KOPT-K1 (cell line): Measurements from ENCODE around the gene ZNF488.

Experiments
- H3K27ac ChIP-seq: fragments of 200-600 bp; sonication (generic); 2 replicates; pipeline ENCODE4 v1.5.1; 2016; ENCODE audit warnings: antibody characterized with exemption, mild to moderate bottlenecking, low read depth, low read length; ENCODE audit not compliant: poor library complexity, severe bottlenecking
- H3K36me3 ChIP-seq: fragments of 200-600 bp; sonication (generic); 2 replicates; pipeline ENCODE4 v1.5.1; 2017; ENCODE audit warnings: antibody characterized with exemption, mild to moderate bottlenecking, low read length, moderate library complexity; ENCODE audit not compliant: insufficient read depth
- H3K9me3 ChIP-seq: fragments of 200-600 bp; sonication (generic); 2 replicates; pipeline ENCODE4 v1.5.1; 2017; ENCODE audit warnings: antibody characterized with exemption, low read length, mild to moderate bottlenecking; ENCODE audit not compliant: insufficient read depth, poor library complexity, severe bottlenecking

Gene ZNF488

DNA sequence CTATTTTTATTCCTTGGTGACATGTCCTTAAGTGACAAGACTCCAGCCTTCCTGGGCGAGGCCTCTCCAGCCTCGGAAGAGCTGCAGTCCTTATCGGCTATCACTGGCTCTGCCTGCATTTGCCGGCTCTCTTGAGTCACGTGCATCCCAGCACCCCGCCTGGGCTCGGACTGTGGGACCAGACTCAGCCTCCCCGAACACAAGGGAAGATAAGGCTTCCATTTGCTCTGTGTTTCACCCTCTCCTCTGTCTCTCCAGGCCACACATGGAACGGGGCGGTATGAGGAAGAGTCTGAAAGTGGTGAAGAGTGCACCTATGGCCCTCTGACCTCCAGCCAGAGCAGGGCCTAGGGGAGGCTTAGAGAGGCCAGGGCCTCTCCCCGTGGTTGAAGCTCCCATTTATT is 57.2 kb downstream of the ZNF488 start:
- Histone ChIP-seq H3K27ac (no peak overlapping the region), H3K9me3 (no peaks in the 10 kb centered on the region)

DNA sequence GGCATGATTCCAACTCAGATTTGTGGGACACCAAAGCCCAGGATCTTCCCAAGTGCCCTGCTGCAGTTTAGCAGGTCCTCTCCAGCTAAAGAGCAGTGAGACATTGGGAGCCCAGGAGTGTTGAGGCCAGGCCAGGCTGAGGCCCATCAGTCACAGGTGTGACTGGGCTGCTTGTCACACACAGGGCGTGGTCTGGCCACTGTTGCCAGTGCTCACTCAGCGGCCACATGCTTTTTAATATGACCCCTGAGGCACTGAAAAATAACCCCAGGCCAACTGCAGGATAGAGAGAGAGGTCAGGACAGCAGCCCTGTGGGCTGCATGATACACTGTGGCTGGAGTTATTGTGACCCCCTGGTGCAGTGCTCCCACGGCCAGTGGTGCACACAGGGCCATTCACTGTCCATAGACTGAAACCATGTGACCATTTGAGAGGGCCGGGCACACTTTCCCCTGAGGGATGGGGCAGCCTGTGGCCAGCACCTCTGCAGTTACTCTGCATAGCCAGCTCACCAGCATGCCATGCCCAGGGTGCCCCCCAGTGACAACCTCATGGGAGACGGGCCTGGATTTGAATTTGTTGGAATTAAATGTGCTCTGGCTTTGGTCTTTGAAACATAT is 57.7 kb downstream of the ZNF488 start:
- Histone ChIP-seq H3K36me3 (no peaks in the 10 kb centered on the region), H3K9me3 (no peaks in the 10 kb centered on the region), H3K27ac (no peak overlapping the region)

More for the DNA sequence above, 57.2 kb downstream of the ZNF488 start:
- H3K36me3 ChIP-seq: no peaks in the 10 kb centered on the region

GRCh38 chr10:47325303-47326291 is 58.5 kb downstream of the ZNF488 start:
- Histone ChIP-seq H3K36me3 (no peaks in the 10 kb centered on the region), H3K27ac (no peak overlapping the region), H3K9me3 (no peaks in the 10 kb centered on the region)

DNA sequence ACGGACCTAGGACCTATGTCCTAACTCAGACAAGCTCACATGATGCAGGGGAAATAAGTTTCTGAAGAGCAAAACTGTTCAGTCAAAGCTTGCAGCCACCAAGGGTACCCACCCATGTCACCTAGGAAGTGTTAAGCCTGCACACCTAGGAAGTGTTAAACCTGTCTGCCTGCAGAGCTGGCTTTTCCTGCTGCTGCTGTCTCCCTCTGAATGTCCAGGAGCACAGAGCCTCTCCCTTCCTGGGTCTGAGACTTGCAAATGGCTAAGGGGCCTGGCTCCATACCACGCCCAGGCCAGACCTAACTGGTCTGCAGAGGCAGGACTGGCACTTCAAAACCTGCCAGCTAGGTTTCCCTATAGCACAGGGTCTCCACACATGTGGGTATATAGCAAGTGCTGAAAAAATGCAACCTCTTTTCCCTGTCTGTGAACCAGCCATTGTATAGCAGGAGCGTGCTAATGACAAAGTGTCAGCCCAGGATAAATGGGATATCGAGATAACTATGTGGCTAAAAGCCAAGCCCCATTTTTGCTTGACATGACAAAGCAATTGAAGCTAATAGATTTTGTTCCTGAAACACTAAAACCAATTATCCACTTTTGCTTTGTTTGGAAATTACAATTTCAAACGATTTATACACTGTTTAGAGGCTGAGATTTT is 60.3 kb downstream of the ZNF488 start:
- Histone ChIP-seq H3K9me3 (no peaks in the 10 kb centered on the region), H3K36me3 (no peaks in the 10 kb centered on the region), H3K27ac (no peak overlapping the region)

DNA sequence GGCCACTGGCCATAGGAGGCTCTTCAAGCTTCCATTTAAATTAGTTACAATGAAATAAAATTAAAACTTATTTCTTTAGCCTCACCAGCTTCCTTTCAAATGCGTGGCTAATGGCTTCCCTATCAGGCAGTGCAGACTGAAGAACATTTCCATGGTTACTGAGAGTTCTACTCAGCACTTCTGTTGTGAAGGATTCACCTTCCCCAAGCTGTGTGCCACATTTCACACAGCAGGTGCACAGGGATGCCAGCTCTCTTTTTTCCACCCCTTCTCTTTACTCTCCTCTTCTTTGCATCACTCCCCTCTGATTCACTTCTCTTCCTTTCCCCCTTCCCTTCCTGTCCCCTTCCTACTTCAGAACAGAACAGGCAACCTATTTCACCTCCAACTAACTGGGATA is 61.0 kb downstream of the ZNF488 start:
- H3K36me3 ChIP-seq: no peaks in the 10 kb centered on the region
- no peaks in the 10 kb centered on the region for H3K9me3 ChIP-seq
- no peak overlapping the region for H3K27ac ChIP-seq

- Histone ChIP-seq H3K36me3 (no peaks in the 10 kb centered on the region), H3K9me3 (no peaks in the 10 kb centered on the region), H3K27ac (no peak within 1 kb of the TSS)
Observed at GRCh38 chr10:47322300-47323061, 61.6 kb downstream of the ZNF488 start, which contains the start of gene GDF2. Gene GDF2 (plus strand): TSS chr10:47322454. CDS start chr10:47322669, 215 bp downstream.

GRCh38 chr10:47321521-47322195 is 62.4 kb downstream of the ZNF488 start:
- Histone ChIP-seq H3K36me3 (no peaks in the 10 kb centered on the region), H3K27ac (no peak overlapping the region), H3K9me3 (no peaks in the 10 kb centered on the region)

DNA sequence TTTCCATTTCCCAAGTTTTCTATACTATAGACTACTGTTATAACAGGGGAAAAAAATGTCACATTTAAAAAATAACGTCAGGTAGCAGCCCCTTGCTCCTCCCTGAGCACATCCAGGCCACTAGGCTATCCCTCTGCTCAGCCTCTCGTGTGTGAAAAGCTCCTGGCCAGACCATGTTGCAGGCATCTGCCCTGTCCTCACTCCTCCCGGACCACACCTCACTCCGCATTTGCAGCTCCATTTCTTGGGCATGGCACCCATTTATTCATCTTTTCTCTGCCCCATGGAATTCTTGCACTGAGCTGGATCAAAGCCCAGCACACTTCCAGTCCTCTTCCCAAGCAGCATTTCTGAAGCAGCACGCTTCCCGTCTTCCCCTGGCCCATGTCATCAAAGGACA is 63.3 kb downstream of the ZNF488 start:
- Histone ChIP-seq H3K36me3 (no peaks in the 10 kb centered on the region), H3K9me3 (no peaks in the 10 kb centered on the region), H3K27ac (no peak overlapping the region)

DNA sequence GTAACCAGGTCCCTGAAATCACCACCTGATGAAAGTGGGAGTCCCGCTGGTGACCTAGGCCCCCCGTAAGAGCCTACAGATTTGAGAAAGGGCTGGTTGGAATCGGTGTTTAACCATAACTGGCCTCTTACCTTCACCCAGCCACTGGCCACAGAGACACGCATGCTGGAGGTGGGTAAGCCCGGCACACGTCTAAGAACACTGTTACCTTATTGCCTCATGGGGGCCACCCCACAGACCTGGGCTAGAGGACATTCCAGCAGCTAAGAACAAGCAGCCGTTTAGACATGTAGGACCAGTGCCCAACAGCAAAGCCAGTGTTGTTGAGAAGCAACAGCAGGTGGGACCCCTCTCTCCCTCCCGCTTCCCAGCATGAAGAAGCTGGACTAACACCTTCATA is 64.3 kb downstream of the ZNF488 start:
- no peak overlapping the region for H3K27ac ChIP-seq
- no peaks in the 10 kb centered on the region for H3K9me3 ChIP-seq
- H3K36me3 ChIP-seq: no peaks in the 10 kb centered on the region

- Histone ChIP-seq H3K27ac (no peak overlapping the region), H3K36me3 (no peaks in the 10 kb centered on the region), H3K9me3 (no peaks in the 10 kb centered on the region)
Observed at GRCh38 chr10:47318706-47319105, 65.4 kb downstream of the ZNF488 start.

- H3K27ac ChIP-seq: no peak overlapping the region
- no peaks in the 10 kb centered on the region for H3K9me3 ChIP-seq
- no peaks in the 10 kb centered on the region for H3K36me3 ChIP-seq
Observed at GRCh38 chr10:47317251-47317650, 66.8 kb downstream of the ZNF488 start.

- Histone ChIP-seq H3K36me3 (no peaks in the 10 kb centered on the region), H3K9me3 (no peaks in the 10 kb centered on the region), H3K27ac (no peak overlapping the region)
Observed at GRCh38 chr10:47316131-47316530, 68.0 kb downstream of the ZNF488 start.
